ENCODE data around the gene MAEA.
"Not testable (repeated sequence)": the region's sequence is repeated elsewhere in the genome, so short reads cannot be mapped to it uniquely, and the experiment has no call there.

The MAEA gene

DNA sequence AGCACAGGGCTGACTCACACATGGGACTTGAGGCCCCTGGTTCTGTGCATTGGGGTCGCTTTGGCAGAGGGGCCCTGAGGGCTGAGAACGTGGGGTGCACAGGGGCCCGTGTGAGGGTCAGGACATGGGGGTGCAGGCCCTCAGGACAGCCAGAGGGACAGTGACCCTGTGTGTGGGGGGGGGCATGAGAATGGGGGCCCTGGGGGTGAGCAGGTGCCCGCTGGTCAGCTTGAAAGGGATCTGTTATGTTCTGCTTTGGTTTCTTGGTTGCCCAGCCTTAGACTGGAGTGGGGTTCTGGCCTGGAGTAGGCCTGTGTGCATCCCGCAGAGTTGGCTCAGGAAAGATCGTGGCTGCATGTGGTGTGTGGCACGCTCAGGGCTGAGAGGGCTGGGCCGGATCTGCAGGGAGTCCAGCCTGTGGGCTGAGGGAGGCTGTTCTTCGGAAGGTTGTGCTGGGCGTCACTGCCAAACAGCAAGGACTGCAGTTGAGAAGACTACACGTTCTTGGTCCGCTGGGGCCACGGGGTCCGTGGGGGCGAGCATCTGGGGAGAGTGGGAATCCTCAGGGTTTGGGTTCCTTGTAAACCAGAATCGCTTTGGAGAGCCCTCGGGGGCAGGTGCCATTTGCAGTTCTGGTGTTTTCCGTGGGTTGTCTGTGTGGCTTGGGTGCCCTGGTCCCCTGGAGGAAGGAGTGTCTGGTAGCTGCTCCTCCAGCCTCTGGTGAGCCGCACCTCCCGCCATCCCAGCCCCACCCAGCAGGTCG lies 42.1 kb downstream of the MAEA start:
- Histone ChIP-seq H3K27me3 (ENCODE audit: control insufficient read depth in 1 of 2, insufficient read depth in 2 of 2, low read length in 2 of 2) (no peaks in the 10 kb centered on the region), H3K4me3 (ENCODE audit: low read length in 2 of 2) (no peak overlapping the region), H3K27ac (ENCODE audit: low read length) (no peak overlapping the region), H3K36me3 (ENCODE audit: control insufficient read depth in 2 of 2, insufficient read depth in 2 of 2, low read length in 2 of 2) (peaks cover 29 to 39% of the 10 kb centered on the region in 2 donors), H3K9me3 (ENCODE audit: control insufficient read depth in 2 of 2, low read length in 2 of 2) (no peaks in the 10 kb centered on the region), H3K9ac (ENCODE audit: low read length in 2 of 2) (no peak overlapping the region), H3K4me1 (ENCODE audit: control insufficient read depth, insufficient read depth, low read length) (peaks cover 2% of the 10 kb centered on the region)

- H3K27me3 ChIP-seq (ENCODE audit: control insufficient read depth in 1 of 2, insufficient read depth in 2 of 2, low read length in 2 of 2), result no peaks in the 10 kb centered on the region
- H3K36me3 ChIP-seq (ENCODE audit: control insufficient read depth in 2 of 2, insufficient read depth in 2 of 2, low read length in 2 of 2), result peaks cover 36 to 43% of the 10 kb centered on the region in 2 donors
- peaks cover 2% of the 10 kb centered on the region for H3K4me1 ChIP-seq (ENCODE audit: control insufficient read depth, insufficient read depth, low read length)
- H3K4me3 ChIP-seq (ENCODE audit: low read length in 2 of 2), result no peak overlapping the region
- H3K9me3 ChIP-seq (ENCODE audit: control insufficient read depth in 2 of 2, low read length in 2 of 2), result no peaks in the 10 kb centered on the region
- no peak overlapping the region for H3K9ac ChIP-seq (ENCODE audit: low read length in 2 of 2)
- H3K27ac ChIP-seq (ENCODE audit: low read length), result no peak overlapping the region
Measured at GRCh38 chr4:1332686-1333085, 43.0 kb downstream of the MAEA start.

GRCh38 chr4:1333256-1333655 lies 43.6 kb downstream of the MAEA start:
- Histone ChIP-seq H3K4me1 (ENCODE audit: control insufficient read depth, insufficient read depth, low read length) (peaks cover 2% of the 10 kb centered on the region), H3K9me3 (ENCODE audit: control insufficient read depth in 2 of 2, low read length in 2 of 2) (no peaks in the 10 kb centered on the region), H3K36me3 (ENCODE audit: control insufficient read depth in 2 of 2, insufficient read depth in 2 of 2, low read length in 2 of 2) (peaks cover 31 to 45% of the 10 kb centered on the region in 2 donors), H3K9ac (ENCODE audit: low read length in 2 of 2) (no peak overlapping the region), H3K27ac (ENCODE audit: low read length) (no peak overlapping the region), H3K27me3 (ENCODE audit: control insufficient read depth in 1 of 2, insufficient read depth in 2 of 2, low read length in 2 of 2) (no peaks in the 10 kb centered on the region), H3K4me3 (ENCODE audit: low read length in 2 of 2) (no peak overlapping the region)

GRCh38 chr4:1333851-1334578 lies 44.3 kb downstream of the MAEA start:
- peaks cover 33 to 43% of the 10 kb centered on the region in 2 donors for H3K36me3 ChIP-seq (ENCODE audit: control insufficient read depth in 2 of 2, insufficient read depth in 2 of 2, low read length in 2 of 2)
- H3K4me3 ChIP-seq (ENCODE audit: low read length in 2 of 2); H3K27me3 ChIP-seq (ENCODE audit: control insufficient read depth in 1 of 2, insufficient read depth in 2 of 2, low read length in 2 of 2); H3K4me1 ChIP-seq (ENCODE audit: control insufficient read depth, insufficient read depth, low read length); H3K27ac ChIP-seq (ENCODE audit: low read length); H3K9ac ChIP-seq (ENCODE audit: low read length in 2 of 2); H3K9me3 ChIP-seq (ENCODE audit: control insufficient read depth in 2 of 2, low read length in 2 of 2): not testable (repeated sequence)

- Histone ChIP-seq H3K27ac (ENCODE audit: low read length) (no peak overlapping the region), H3K36me3 (ENCODE audit: control insufficient read depth in 2 of 2, insufficient read depth in 2 of 2, low read length in 2 of 2) (peaks cover 36 to 44% of the 10 kb centered on the region in 2 donors), H3K9me3 (ENCODE audit: control insufficient read depth in 2 of 2, low read length in 2 of 2) (no peaks in the 10 kb centered on the region), H3K4me1 (ENCODE audit: control insufficient read depth, insufficient read depth, low read length) (peaks cover 2% of the 10 kb centered on the region), H3K4me3 (ENCODE audit: low read length in 2 of 2) (no peak overlapping the region), H3K27me3 (ENCODE audit: control insufficient read depth in 1 of 2, insufficient read depth in 2 of 2, low read length in 2 of 2) (no peaks in the 10 kb centered on the region), H3K9ac (ENCODE audit: low read length in 2 of 2) (no peak overlapping the region)
Measured at GRCh38 chr4:1334579-1334895, 44.8 kb downstream of the MAEA start.

DNA sequence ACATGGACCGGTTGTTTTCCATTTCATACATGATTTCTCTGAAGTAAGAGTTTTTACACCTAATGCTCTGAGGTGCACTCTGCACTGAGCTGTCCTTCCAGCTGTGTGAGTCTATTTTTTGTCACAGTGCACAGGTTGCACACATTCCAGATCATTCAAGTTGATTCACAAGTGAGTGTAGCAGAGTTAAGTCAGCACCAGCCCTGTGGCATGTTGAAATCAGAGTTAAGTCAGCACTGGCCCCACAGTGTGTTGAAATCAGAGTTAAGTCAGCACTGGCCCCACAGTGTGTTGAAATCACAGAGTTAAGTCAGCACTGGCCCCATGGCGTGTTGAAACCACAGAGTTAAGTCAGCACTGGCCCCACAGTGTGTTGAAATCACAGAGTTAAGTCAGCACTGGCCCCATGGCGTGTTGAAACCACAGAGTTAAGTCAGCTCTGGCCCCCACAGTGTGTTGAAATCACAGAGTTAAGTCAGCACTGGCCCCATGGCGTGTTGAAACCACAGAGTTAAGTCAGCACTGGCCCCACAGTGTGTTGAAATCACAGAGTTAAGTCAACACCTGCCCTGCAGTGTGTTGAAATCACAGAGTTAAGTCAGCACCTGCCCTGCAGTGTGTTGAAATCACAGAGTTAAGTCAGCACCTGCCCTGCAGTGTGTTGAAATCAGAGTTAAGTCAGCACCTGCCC lies 45.6 kb downstream of the MAEA start:
- H3K9me3 ChIP-seq (ENCODE audit: control insufficient read depth in 2 of 2, low read length in 2 of 2); H3K4me1 ChIP-seq (ENCODE audit: control insufficient read depth, insufficient read depth, low read length); H3K4me3 ChIP-seq (ENCODE audit: low read length in 2 of 2); H3K9ac ChIP-seq (ENCODE audit: low read length in 2 of 2); H3K27ac ChIP-seq (ENCODE audit: low read length); H3K27me3 ChIP-seq (ENCODE audit: control insufficient read depth in 1 of 2, insufficient read depth in 2 of 2, low read length in 2 of 2): not testable (repeated sequence)
- peaks cover 42 to 49% of the 10 kb centered on the region in 2 donors for H3K36me3 ChIP-seq (ENCODE audit: control insufficient read depth in 2 of 2, insufficient read depth in 2 of 2, low read length in 2 of 2)

GRCh38 chr4:1336088-1336491 lies 46.4 kb downstream of the MAEA start:
- Histone ChIP-seq H3K4me1 (ENCODE audit: control insufficient read depth, insufficient read depth, low read length) (peaks cover 2% of the 10 kb centered on the region), H3K4me3 (ENCODE audit: low read length in 2 of 2) (no peak overlapping the region), H3K27ac (ENCODE audit: low read length) (no peak overlapping the region), H3K36me3 (ENCODE audit: control insufficient read depth in 2 of 2, insufficient read depth in 2 of 2, low read length in 2 of 2) (peaks cover 47 to 56% of the 10 kb centered on the region in 2 donors), H3K27me3 (ENCODE audit: control insufficient read depth in 1 of 2, insufficient read depth in 2 of 2, low read length in 2 of 2) (no peaks in the 10 kb centered on the region), H3K9ac (ENCODE audit: low read length in 2 of 2) (no peak overlapping the region), H3K9me3 (ENCODE audit: control insufficient read depth in 2 of 2, low read length in 2 of 2) (no peaks in the 10 kb centered on the region)

DNA sequence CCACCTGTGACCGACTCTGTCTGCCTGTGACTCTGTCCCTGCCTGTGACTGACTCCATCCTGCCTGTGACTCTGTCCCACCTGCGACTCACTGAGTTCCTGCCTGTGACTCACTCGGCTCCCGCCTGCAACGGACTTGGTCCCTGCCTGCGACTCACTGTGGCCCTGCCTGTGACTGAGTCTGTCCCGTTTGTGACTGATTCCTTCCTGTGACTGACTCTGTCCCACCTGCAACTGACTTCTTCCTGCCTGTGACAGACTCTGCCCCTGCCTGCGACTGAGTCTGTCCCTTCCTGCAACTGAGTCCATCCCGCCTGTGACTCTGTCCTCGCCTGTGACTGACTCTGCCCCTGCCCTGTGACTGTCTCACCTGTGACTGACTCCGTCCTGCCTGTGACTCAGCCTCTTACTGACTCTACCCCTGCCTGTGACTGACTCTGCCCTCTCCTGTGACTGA lies 47.7 kb downstream of the MAEA start:
- no peaks in the 10 kb centered on the region for H3K27me3 ChIP-seq (ENCODE audit: control insufficient read depth in 1 of 2, insufficient read depth in 2 of 2, low read length in 2 of 2)
- H3K9me3 ChIP-seq (ENCODE audit: control insufficient read depth in 2 of 2, low read length in 2 of 2), result no peaks in the 10 kb centered on the region
- H3K9ac ChIP-seq (ENCODE audit: low read length in 2 of 2), result no peak overlapping the region
- peaks cover 50 to 60% of the 10 kb centered on the region in 2 donors for H3K36me3 ChIP-seq (ENCODE audit: control insufficient read depth in 2 of 2, insufficient read depth in 2 of 2, low read length in 2 of 2)
- H3K27ac ChIP-seq (ENCODE audit: low read length), result no peak overlapping the region
- no peak overlapping the region for H3K4me3 ChIP-seq (ENCODE audit: low read length in 2 of 2)
- peaks cover 2% of the 10 kb centered on the region for H3K4me1 ChIP-seq (ENCODE audit: control insufficient read depth, insufficient read depth, low read length)

GRCh38 chr4:1337951-1338751 lies 48.5 kb downstream of the MAEA start:
- Histone ChIP-seq H3K4me1 (ENCODE audit: control insufficient read depth, insufficient read depth, low read length) (peaks cover 2% of the 10 kb centered on the region), H3K9me3 (ENCODE audit: control insufficient read depth in 2 of 2, low read length in 2 of 2) (no peaks in the 10 kb centered on the region), H3K9ac (ENCODE audit: low read length in 2 of 2) (no peak overlapping the region), H3K36me3 (ENCODE audit: control insufficient read depth in 2 of 2, insufficient read depth in 2 of 2, low read length in 2 of 2) (peaks cover 47 to 59% of the 10 kb centered on the region in 2 donors), H3K27ac (ENCODE audit: low read length) (no peak overlapping the region), H3K27me3 (ENCODE audit: control insufficient read depth in 1 of 2, insufficient read depth in 2 of 2, low read length in 2 of 2) (no peaks in the 10 kb centered on the region), H3K4me3 (ENCODE audit: low read length in 2 of 2) (no peak overlapping the region)

GRCh38 chr4:1338752-1339414 lies 49.2 kb downstream of the MAEA start:
- no peaks in the 10 kb centered on the region for H3K27me3 ChIP-seq (ENCODE audit: control insufficient read depth in 1 of 2, insufficient read depth in 2 of 2, low read length in 2 of 2)
- H3K36me3 ChIP-seq (ENCODE audit: control insufficient read depth in 2 of 2, insufficient read depth in 2 of 2, low read length in 2 of 2), result peaks cover 47 to 57% of the 10 kb centered on the region in 2 donors
- H3K9me3 ChIP-seq (ENCODE audit: control insufficient read depth in 2 of 2, low read length in 2 of 2), result no peaks in the 10 kb centered on the region
- H3K9ac ChIP-seq (ENCODE audit: low read length in 2 of 2), result no peak overlapping the region
- peaks cover 2% of the 10 kb centered on the region for H3K4me1 ChIP-seq (ENCODE audit: control insufficient read depth, insufficient read depth, low read length)
- H3K27ac ChIP-seq (ENCODE audit: low read length), result no peak overlapping the region
- H3K4me3 ChIP-seq (ENCODE audit: low read length in 2 of 2), result no peak overlapping the region

All from stomach smooth muscle (tissue), 2 donors.